ENCODE measurements around the gene COL6A3.
"Not testable (repeated sequence)": the region's sequence is repeated elsewhere in the genome, so short reads cannot be mapped to it uniquely, and the experiment has no call there.

Gene COL6A3

GRCh38 chr2:237315170-237315828 lies 98.7 kb downstream of the COL6A3 start:
- no peak for DNase-seq

GRCh38 chr2:237314681-237315080 lies 99.3 kb downstream of the COL6A3 start:
- DNase-seq: no peak

GRCh38 chr2:237314198-237314597 lies 99.8 kb downstream of the COL6A3 start:
- no peak for DNase-seq

GRCh38 chr2:237312021-237312755 lies 101.8 kb downstream of the COL6A3 start:
- no peak for DNase-seq

GRCh38 chr2:237310515-237311114 lies 103.3 kb downstream of the COL6A3 start:
- DNase-seq: no peak

GRCh38 chr2:237309416-237309815 lies 104.5 kb downstream of the COL6A3 start:
- DNase-seq: no peak

- DNase-seq: no peak
Observed at GRCh38 chr2:237309011-237309410, 105.0 kb downstream of the COL6A3 start.

- DNase-seq: no peak
Observed at GRCh38 chr2:237307474-237307873, 106.5 kb downstream of the COL6A3 start.

- DNase-seq: no peak
Observed at GRCh38 chr2:237306787-237307170, 107.2 kb downstream of the COL6A3 start.

- DNase-seq: no peak
Observed at GRCh38 chr2:237306083-237306786, 107.7 kb downstream of the COL6A3 start.

GRCh38 chr2:237305579-237305978 lies 108.4 kb downstream of the COL6A3 start:
- no peak for DNase-seq

- no peak for DNase-seq
Observed at GRCh38 chr2:237304763-237305514, 109.0 kb downstream of the COL6A3 start.

- DNase-seq: not testable (repeated sequence)
Observed at GRCh38 chr2:237303244-237303643, 110.7 kb downstream of the COL6A3 start.

- DNase-seq: no peak
Observed at GRCh38 chr2:237301595-237301994, 112.4 kb downstream of the COL6A3 start.

- no peak for DNase-seq
Observed at GRCh38 chr2:237300739-237301138, 113.2 kb downstream of the COL6A3 start.

- DNase-seq: no peak
Observed at GRCh38 chr2:237299906-237300305, 114.1 kb downstream of the COL6A3 start.

GRCh38 chr2:237298151-237299118 lies 115.5 kb downstream of the COL6A3 start:
- DNase-seq: no peak

GRCh38 chr2:237297421-237298150 lies 116.4 kb downstream of the COL6A3 start:
- no peak for DNase-seq

- no peak for DNase-seq
Observed at GRCh38 chr2:237296756-237297155, 117.2 kb downstream of the COL6A3 start.

- no peak for DNase-seq
Observed at GRCh38 chr2:237295889-237296480, 118.0 kb downstream of the COL6A3 start.
